DMS153 treated with DMSO at 0.1 percent for 48 hours (cell line): ENCODE data around the gene TXNRD2.
"Not testable (repeated sequence)": the region's sequence is repeated elsewhere in the genome, so short reads cannot be mapped to it uniquely, and the experiment has no call there.

Experiments used
- DNase-seq: peaks from one replicate; lab custom pipeline; 2025; ENCODE audit not compliant: unreplicated experiment; lab: John Stamatoyannopoulos, UW

Gene TXNRD2

DNA sequence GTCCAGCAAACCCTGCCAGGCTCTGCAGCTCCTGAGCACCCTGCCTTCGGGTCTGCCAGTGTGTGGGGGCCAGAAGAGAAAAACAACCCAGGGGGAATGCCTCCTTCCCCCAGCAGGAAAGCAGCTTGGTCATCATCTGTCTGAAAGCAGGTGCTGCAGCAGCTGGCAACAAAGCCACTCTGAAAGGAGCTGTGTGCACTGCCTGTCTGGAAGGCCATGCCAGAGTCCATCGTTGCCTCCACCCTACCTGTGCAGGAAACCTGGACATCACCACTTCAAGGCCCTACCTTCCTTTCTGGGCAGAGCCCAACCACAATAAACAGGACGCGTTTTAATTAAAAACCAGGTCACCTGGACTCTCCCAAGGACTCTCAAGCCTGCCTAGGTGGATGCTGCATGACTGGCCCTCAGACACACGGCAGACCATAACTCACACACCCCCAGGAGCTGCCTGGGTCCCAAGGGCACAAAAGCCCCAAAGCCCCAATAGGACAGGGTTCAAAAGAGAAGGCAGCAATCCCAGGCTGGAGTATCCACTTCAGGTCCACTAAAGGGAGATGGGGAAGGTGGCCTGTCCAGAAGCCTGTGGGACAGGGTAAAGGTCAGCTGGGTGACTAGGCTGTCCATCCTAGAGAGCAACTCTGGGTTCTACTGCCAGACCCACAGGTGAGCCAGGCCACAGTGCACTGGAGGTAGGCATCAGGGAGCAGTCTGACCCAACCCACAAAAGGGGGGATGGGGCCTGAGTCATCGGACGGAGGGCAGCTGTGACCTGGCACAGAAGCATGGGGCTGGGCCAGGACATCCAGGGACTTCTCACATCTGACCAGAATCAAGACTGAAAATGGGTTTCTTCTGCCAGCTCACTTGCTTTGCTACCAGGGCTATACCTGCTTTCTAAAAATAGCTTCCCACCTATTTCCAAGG, 93.1 kb downstream of the TXNRD2 start:
- no peak for DNase-seq

DNA sequence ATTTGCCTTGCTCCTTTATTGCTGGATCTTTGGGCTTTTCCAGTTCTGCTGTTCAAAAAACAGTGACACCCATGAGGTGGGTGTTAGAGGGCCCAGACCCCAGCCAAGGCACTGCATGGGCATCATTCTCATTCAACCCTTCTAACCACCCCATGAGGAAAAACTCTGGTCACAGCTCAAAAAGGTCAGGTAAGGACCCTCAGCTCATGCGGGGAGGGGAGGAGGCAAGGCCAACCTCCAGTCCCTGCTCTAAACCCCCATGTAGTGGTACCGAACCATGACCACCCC, 94.3 kb downstream of the TXNRD2 start:
- DNase-seq: no peak

DNA sequence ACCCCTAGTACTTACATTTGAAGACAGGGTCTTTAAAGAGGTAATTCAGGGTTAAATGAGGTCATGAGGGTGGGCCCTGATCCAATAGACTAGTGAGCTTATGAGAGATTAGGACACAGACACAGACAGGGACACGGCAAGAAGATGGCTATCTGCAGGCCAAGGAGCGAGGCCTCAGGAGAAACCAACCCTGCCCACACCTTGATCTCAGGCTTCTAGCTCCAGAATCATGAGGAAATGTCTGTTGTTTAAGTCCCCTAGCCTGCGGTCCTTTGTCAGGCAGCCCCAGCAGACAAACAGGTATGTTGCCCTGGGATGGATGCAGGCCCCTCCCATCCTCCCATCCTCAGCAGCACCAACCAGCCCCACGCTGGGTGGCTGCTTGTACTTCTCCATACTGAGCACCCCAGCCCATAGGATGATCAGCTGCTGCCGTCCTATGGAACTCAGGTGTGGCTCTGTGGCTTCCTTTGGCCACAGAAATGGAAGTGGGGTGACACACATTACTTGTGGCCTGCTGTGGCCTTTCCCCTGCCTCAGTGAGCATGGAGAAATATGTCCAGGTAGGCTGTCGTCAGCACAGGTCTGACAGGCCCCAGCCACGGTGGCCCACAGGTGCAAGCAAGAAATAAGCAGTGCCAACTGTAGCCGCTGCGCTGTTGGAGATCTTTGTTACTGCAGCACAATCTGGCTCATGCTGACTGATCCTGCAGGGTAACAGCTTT, 94.8 kb downstream of the TXNRD2 start:
- DNase-seq: no peak

DNA sequence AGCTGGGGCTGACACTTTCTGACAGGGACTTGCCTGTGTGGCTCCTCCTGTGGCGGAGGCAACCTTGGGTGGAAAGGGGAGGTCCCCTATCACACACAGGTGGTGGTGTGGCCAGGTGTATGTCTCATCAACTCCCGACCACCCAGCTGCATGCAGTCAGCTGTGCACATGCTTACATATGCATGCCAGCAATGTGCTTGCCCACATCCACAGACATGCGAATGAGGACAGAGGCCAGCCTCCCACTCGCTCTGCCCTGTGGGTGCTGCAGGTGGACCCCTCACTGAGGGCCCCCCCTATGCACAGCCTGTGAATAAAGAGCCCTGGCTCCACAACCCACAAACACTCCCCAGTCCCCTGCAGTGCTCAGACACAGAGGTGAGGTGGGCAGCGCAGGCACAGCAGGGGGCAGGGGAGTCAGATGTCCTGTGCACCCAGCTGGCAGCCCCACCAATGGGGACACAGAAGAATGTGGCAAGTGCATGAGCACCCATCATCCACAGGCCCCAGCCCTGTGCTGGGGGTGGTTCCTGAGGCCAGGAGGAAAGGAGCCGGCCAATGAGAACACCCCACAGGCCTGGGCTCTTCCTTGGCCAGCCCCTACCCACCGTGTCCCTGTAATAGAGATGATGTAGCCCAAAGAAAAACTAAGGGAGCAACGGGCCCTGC, 96.4 kb downstream of the TXNRD2 start:
- no peak for DNase-seq

DNA sequence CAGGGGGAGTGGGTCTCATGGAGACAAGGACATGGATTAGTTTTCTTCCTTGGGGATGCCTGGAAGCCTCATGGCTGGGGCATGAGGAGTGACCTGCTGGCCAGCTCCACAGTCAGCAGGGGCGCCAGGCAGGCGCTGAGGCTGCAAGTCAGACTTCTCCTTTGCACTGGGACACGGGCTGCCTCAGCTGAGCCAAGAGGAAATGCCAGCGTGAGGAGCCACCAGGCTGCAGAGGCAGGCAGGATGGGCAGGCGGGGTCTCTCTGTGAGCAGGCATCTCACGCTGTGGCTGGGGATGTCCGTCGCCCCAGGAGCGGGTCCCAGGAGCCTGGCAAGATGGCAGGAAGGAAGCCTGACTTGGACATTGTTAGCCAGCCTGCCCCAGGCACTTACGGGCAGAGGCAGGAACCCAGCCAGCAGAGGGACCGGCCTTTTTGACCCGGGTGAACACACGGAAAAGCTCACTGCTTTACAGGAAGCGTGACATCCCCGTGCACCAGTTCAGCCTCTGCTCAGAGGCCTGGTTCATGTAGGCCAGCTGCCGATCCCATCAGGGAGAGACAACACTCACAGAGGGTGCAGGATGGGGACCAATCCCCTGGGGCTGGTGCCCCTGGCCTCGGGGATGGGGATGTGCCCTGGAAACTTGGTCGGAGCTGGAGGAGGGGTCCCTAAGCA, 97.1 kb downstream of the TXNRD2 start:
- no peak for DNase-seq

DNA sequence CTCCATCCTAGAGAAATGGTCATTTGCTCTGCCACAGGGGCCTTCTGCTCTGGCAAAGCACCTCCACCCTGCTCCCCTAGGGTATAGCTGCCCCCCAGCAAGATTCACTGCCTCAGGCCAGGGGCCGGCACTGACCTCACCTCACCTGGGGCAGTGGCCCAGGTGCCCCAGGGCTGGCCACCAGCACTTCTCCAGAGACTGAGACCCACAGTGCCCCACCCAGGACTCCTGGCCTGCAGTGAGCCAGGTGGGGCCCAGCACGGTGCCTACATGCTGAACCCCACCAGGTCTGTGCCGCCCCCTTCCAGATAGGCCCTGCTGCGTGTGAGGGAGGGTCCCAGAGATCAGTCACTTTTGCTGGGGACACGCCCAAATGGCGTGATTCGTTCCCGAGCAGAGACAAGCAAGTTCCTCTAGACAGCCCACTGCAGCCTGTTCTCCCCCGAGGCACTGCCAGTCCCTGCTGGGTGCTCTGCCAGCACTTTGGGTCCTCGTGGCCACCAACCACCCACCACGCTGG, 97.7 kb downstream of the TXNRD2 start:
- no peak for DNase-seq

DNA sequence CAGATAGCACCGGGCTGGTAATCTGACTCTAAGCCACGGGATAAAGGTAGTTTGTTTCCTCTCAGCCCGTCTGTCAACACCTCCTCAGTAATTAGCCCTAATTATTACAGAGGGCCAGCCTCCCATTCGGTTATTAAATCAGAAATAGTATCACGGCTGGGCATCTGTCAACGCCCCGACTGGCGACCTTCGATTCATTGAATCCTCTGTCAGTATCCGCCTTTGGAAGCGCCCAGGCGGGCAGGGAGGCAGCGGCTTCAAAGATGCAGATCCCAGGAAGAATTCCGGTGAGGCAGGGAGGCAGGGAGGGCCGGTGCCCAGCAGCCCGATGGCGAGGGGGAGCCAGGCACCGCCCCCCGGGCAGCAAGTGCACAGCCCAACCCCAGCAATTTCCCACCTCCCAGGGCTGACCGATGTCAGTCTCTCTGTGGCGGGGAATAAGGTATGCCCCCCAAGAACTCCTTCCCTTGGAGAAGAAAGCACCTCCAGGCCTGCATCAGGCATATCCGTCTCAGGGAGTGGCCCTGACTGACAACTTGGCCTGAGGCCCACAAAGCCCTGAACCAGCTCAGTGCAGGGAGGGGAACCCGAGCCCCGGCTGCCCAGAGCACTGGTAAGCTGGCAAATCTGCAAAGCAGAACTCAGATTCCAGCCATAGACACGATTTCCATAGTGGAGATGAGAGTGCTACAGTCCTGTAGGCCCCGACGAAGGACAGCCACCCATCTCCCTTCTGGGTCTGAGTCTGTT, 98.3 kb downstream of the TXNRD2 start:
- DNase-seq: no peak

DNA sequence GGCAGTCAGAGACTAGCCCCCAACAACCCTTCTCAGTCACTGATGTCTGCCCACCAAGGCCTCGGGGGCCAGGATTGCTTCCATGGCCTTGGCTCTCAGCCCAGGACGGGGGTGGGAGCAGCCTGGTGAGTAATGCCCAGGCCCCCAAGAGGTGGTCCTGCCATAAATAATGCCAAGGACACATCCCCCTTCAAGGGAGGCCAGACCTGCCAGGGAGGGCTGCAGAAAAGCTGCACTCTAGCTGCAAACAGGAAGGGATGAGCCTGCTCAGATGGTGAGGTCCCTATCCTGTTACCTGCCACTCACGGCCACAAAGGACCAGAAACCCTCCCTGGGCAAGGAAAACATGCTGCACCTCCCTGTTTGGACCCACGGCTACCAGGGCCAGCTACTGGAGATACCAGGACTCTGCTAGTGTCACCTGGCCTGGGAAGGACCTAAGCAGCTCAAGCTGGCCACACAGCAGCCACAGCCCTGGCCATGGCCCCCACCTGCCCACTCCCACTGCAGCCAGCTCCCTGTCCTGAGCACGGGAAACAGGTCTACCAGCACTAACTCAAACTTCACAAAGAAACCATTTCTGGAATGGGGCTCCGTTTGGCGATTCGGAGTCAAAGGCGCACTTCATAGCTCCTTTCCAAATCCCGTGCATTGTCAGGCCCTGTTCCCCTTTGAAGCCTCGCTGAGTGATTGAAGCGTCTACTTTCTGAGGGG, 99.1 kb downstream of the TXNRD2 start:
- DNase-seq: no peak

DNA sequence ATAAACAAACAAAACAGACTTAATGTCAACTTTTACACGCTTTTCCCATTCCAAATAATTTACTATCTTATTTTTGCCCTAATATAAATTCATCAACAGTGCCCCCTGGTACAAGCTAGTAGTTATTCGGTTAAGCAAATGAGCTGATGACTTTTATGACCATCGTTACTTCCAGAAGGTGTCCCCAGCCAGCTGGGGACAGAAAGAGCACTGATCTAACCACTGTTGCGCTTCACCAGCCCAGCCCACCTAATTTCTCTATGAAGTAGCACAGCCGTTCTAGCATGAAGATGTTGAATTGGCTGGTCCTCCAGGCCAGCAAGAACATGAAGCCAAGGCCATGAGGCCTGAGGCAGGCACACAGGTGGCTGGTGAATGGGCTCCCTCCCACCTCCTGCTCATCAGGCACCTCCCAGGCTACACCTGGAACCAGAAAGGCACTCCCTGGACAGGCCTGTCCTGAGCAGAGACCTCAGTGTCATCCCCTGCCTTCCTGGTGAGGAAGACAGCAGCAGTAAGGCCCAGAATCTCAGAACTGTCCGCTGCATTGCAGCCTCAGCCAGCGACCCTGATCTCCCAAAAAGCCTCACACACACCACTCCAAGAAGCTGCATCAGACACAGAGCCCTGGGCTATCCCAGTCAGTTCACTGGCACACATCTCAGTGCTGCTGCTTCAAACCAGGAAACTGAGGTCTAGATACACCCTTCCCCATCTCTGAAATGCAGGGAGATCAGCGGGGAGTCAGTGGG, 99.8 kb downstream of the TXNRD2 start:
- DNase-seq: no peak

DNA sequence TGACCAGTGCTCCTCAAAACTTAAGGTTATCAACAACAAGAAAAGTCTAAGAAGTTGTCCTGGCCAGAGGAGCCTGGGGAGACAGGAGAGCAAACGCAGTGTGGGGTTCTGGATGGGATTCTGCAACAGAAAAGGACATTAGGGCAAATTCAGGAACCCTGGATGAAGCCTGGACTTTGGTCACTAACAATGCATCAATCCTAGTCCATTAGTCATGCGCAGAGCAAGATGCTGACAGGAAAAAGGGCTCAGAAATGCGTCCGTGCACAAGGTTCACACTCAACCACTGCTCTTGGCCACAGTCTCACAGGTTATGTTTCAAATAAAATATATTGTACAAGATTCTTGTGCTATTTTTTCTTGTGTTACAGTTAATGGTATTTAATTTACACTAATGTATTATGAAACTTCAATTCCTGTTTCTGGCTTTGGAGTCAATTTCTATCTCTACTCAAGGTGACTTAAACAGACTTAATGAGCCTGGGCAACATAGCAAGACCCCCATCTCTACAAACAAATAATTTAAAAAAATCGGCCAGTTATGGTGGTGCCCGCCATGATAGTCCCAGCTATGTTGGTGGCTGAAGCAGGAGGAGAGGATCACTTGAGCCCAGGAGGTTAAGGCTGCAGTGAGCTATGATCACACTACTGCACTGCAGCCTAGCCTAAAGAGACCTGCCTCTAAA, 100.5 kb downstream of the TXNRD2 start:
- no peak for DNase-seq

DNA sequence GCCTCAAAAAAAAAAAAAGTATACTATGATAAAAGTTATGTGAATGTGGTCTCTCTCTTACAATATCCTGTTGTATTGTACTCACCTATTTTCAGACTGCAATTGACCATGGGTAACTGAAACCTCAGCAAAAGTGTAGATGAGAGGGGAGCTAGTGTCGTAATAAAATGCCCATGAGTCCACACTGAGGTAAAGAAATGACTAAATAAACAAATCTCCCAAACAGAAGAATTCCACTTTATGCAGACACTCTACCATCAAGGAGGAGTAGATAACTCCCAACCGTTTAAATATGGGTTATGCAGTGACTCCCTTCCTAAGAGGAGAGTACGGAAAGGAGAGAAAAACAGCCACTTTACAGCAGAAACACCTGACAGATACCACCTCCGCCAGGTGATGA, 101.6 kb downstream of the TXNRD2 start:
- DNase-seq: no peak

DNA sequence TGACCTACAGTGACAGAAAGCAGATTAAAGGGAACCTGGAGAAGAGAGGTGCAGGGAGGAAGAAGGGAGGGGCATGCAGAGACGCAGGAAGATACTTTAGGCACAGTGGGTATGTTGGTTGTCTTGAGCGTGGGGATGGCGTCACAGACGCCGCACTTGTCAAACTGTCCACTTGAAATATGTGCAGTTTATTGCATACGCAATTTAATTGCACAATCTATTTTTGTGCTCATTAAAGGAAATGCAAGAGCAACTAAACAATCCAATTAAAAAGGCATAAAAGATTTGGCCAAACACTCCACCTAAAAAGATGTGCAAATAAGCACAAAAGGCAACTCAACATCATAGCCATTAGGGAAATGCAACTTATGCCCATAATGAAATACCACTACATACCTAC, 103.7 kb downstream of the TXNRD2 start:
- no peak for DNase-seq

DNA sequence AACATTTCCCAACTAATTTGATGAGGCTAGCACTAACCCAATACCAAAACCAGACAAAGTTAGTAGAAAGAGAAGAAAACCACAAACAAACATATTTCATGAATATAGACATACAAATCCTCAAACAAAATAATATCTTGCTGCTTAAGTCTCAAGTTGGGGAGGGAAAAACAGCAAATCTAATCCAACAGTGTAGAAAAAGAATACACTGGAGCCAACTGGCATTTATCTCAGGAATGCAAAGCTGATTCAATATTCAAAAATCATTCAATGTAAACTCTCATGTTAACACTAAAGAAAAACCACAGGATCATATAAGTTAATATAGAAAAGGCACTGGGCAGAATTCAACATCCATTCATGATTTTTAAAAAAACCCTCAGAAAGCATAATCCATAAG, 105.1 kb downstream of the TXNRD2 start:
- no peak for DNase-seq

DNA sequence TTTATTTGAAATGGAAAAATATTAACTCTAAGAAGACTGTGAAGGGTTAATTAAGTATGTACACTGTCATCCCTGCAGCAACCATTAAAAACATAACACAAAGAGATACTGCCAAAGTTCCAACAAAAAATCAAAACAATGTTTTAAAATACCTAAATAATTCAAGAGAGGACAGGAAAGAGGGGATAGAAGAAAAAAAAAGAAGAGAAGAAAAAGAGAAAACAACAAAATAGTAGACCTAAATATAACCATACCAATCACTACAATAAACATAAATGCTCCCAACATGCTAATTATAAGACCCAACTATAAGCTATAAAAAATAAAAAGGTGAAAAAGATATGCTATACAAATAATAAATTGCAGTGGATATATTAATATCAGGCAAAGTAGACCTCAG, 107.0 kb downstream of the TXNRD2 start:
- no peak for DNase-seq

DNA sequence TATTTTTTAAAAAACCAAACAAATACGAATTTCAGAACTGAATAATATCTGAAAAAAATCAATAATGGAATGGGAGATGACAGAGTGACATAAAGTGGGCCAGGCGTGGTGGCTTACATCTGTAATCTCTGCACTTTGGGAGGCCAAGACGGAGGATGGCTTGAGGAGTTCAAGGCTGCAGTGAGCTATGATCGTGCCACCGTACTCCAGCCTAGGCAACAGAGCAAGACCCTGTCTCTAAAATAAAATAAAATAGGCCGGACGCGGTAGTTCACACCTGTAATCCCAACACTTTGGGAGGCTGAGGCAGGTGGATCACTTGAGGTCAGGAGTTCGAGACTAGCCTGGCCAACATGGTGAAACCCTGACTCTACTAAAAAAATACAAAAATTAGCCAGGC, 108.3 kb downstream of the TXNRD2 start:
- not testable (repeated sequence) for DNase-seq

DNA sequence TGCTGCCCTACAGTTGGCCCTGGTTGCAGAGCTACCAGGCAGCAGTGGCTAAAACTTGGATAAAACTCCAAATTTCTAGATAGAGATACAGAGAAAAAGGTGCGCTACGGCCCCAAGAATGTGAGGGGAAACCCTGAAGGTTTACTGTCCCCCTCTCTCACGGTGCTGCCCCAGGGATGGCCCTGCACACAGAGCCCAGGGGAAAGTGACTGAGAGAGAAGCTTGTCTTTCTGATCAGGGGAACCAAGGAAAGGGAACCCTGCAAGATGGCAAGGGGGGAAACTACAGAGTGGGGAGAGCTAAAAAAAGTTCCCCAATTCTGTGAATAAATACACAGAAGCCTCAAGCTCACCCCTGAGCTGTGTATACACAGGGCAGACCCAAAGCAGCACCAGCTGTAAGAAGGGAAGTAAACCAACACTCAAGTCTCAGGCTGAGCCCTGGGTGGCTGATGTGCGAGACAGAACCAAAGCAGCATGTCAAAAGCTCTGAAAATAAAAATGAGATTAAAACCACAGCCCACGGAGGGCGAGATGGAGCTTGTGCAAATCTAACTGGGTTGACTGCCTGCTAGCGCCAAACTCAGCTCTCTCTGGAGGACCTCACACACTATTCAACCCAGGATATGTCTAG, 109.0 kb downstream of the TXNRD2 start:
- no peak for DNase-seq

DNA sequence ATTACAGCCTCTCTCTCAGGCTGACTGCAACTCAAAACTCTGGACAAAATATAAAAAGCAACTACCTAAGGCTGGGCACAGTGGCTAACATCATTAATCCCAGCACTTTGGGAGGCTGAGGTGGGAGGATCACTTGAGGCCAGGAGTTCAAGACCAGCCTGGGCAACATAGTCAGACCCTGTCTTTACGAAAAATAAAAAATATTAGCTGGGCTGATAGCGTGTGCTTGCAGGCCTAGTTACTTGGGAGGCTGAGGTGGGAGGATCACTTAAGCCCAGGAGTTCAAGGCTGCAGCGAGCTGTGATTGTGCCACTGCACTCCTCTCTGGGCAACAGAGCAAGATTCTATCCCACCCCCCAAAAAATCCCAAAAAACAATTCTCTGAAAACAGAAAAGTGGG, 109.6 kb downstream of the TXNRD2 start:
- not testable (repeated sequence) for DNase-seq

DNA sequence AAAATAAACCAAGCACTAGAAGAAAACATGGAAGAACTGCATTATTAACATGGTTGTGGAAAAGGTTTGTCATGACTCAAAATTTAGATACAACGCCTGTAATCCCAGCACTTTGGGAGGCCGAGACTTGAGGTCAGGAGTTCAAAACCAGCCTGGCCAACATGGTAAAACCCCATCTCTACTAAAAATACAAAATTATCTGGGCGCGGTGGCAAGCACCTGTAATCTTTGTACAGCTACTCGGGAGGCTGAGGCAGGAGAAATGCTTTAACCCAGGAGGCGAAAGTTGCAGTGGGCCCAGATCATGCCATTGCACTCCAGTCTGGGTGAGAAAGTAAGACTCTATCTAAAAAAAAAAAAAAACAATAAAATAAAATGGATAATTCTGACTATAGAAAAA, 110.6 kb downstream of the TXNRD2 start:
- DNase-seq: no peak
